HG02623 (cell line): ENCODE results near the gene BCHE.
"Not testable (repeated sequence)": the region's sequence is repeated elsewhere in the genome, so short reads cannot be mapped to it uniquely, and the experiment has no call there.

Source experiments
- ATAC-seq: cut with Tn5 transposase; IDR thresholded peaks from one replicate; pipeline ENCODE4 v1.9.1; 2021; ENCODE audit warnings: moderate library complexity; ENCODE audit not compliant: unreplicated experiment

The BCHE gene

GRCh38 chr3:165817160-165817709 lies 20.0 kb downstream of the BCHE start:
- ATAC-seq = no peak

- no peak for ATAC-seq
Observed at GRCh38 chr3:165816209-165816608, 21.0 kb downstream of the BCHE start.

- no peak for ATAC-seq
Observed at GRCh38 chr3:165815682-165816081, 21.5 kb downstream of the BCHE start.

- ATAC-seq = no peak
Observed at GRCh38 chr3:165814380-165814779, 22.8 kb downstream of the BCHE start.

GRCh38 chr3:165807937-165808336 lies 29.3 kb downstream of the BCHE start:
- not testable (repeated sequence) for ATAC-seq

- peak; percentile 79 for ATAC-seq
Observed at GRCh38 chr3:165805946-165806561, 31.2 kb downstream of the BCHE start.

GRCh38 chr3:165803471-165803870 lies 33.8 kb downstream of the BCHE start:
- ATAC-seq = no peak

- ATAC-seq = no peak
Observed at GRCh38 chr3:165800970-165801369, 36.3 kb downstream of the BCHE start.

- ATAC-seq = no peak
Observed at GRCh38 chr3:165799026-165799425, 38.2 kb downstream of the BCHE start.

- no peak for ATAC-seq
Observed at GRCh38 chr3:165797551-165797950, 39.7 kb downstream of the BCHE start.

- ATAC-seq = no peak
Observed at GRCh38 chr3:165796701-165797100, 40.5 kb downstream of the BCHE start.

GRCh38 chr3:165788531-165788930 lies 48.7 kb downstream of the BCHE start:
- no peak for ATAC-seq

- no peak for ATAC-seq
Observed at GRCh38 chr3:165786013-165786412, 51.2 kb downstream of the BCHE start.

GRCh38 chr3:165784337-165784736 lies 52.9 kb downstream of the BCHE start:
- ATAC-seq = no peak

- no peak for ATAC-seq
Observed at GRCh38 chr3:165783383-165783782, 53.8 kb downstream of the BCHE start.

- no peak for ATAC-seq
Observed at GRCh38 chr3:165778891-165779290, 58.3 kb downstream of the BCHE start.

- no peak for ATAC-seq
Observed at GRCh38 chr3:165778456-165778855, 58.8 kb downstream of the BCHE start.

- ATAC-seq = no peak
Observed at GRCh38 chr3:165775824-165776223, 61.4 kb downstream of the BCHE start.

GRCh38 chr3:165770781-165771180 lies 66.4 kb downstream of the BCHE start:
- ATAC-seq = no peak

GRCh38 chr3:165768680-165769079 lies 68.5 kb downstream of the BCHE start:
- ATAC-seq = no peak

GRCh38 chr3:165759041-165759440 lies 78.2 kb downstream of the BCHE start:
- ATAC-seq = no peak

- ATAC-seq = no peak
Observed at GRCh38 chr3:165755571-165755970, 81.7 kb downstream of the BCHE start.
